ENCODE measurements around the gene ACAP2. TPM values are rescaled to one million over a fixed set of nuclear protein-coding genes. Genes with fewer than 3 reads are reported as not detected.

ACAP2 gene
- total and polyA plus RNA-seq, 12 donors, result 4.3 to 26.7 (median 15.0) TPM

DNA sequence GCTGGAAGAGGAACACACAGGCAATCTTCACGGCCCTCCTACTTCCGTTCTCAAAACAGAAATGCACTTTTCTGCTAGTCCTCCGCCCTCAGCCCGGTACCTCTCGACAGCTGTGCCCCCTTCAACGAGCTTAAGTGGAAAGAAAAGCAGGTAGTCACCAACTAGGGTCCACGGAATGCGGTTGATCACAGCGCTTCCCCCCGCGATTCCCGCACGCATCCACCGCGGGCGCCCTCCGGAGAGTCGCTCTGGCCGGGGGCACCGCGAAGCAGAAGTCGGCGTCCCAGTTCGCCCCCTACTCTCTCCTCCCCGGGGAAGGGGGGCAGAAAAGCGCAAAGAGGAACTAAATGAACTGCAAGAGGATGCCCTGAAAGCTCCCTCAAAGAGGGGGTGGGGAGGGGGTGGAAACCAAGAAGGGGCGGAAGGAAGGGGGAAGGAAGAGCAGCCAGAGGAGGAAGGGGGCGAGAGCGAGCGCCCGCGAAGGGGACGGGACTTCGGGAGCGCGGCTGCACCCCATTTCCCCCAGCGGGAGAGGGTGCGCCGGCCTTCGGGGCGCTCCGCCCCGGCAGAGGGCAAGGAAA lies 738 bp downstream of the ACAP2 start:
- H3K36me3 ChIP-seq, result no peaks in the 10 kb centered on the region
- DNase-seq (peak; percentile 44 to 45), ATAC-seq (peak in 7 of 8 donors; percentile 3 to 28 (median 11))
- H3K27ac ChIP-seq, result peak overlapping the region; percentile 86 to 99 (median 97)
- peak overlapping the region; percentile 67 to 100 (median 96) for H3K4me3 ChIP-seq
- no peaks in the 10 kb centered on the region for H3K9me3 ChIP-seq
- TF ChIP-seq, protein P1, sequence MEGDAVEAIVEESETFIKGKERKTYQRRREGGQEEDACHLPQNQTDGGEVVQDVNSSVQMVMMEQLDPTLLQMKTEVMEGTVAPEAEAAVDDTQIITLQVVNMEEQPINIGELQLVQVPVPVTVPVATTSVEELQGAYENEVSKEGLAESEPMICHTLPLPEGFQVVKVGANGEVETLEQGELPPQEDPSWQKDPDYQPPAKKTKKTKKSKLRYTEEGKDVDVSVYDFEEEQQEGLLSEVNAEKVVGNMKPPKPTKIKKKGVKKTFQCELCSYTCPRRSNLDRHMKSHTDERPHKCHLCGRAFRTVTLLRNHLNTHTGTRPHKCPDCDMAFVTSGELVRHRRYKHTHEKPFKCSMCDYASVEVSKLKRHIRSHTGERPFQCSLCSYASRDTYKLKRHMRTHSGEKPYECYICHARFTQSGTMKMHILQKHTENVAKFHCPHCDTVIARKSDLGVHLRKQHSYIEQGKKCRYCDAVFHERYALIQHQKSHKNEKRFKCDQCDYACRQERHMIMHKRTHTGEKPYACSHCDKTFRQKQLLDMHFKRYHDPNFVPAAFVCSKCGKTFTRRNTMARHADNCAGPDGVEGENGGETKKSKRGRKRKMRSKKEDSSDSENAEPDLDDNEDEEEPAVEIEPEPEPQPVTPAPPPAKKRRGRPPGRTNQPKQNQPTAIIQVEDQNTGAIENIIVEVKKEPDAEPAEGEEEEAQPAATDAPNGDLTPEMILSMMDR (IDR thresholded peaks at IDR 0.05), result no peak
- WGBS, 2 donors, result 0 to 1% methylated on average over 40 to 43 of the region's 43 CpGs
- no peaks in the 10 kb centered on the region for H3K27me3 ChIP-seq
- intact Hi-C loops (cut with DNase I), result loop anchor here in 4 of 10 donors (2.0 to 10.0 kb wide), 6 partner anchors 17 to 767 kb away; partner anchors contain the start of genes LSG1 (in 1 of the 4) and XXYLT1 (in 1 of the 4)
- H3K4me1 ChIP-seq, result peaks cover 0 to 42% (median 31%) of the 10 kb centered on the region in 9 donors

DNA sequence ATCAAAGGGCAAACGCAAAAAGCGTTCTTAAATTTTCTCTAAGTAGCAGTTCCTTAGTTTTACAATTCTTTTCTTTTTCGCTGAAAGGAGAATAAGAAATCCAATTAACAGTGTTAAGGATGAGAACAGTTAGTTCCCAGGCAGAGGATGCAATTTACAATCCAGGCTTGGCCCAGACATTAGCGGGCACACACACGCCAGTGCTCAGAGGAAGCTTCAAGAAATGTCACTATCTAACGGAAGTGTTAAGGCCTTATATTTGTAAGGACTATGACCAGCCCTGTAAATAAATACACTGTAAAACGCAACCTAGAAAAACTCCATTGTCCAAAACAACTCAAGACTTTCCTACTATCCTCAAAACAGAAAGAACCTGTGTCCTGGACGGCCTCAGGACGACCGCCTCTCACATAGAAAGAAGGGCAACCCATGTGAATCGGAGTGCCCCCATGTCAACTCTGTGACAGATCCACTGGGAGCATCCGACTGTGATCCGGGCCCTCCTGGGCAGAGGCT lies 1.3 kb downstream of the ACAP2 start:
- H3K27me3 ChIP-seq, result no peaks in the 10 kb centered on the region
- H3K4me3 ChIP-seq, result peak overlapping the region; percentile 67 to 100 (median 96)
- intact Hi-C loops (cut with DNase I), result loop anchor here in 4 of 10 donors (2.0 to 10.0 kb wide), 6 partner anchors 17 to 767 kb away; partner anchors contain the start of genes LSG1 (in 1 of the 4) and XXYLT1 (in 1 of the 4)
- peak in 1 of 8 donors; percentile 9 for ATAC-seq
- H3K9me3 ChIP-seq, result no peaks in the 10 kb centered on the region
- DNase-seq, result peak in 1 of 2 donors; percentile 32
- TF ChIP-seq, protein P1 (IDR thresholded peaks at IDR 0.05), result no peak
- H3K27ac ChIP-seq, result peak overlapping the region in 9 of 10 donors; percentile 94 to 99 (median 98)
- no peaks in the 10 kb centered on the region for H3K36me3 ChIP-seq
- WGBS, 2 donors, result 13 to 21% methylated on average over 13 of the region's 13 CpGs
- H3K4me1 ChIP-seq, result peaks cover 0 to 44% (median 31%) of the 10 kb centered on the region in 9 donors

GRCh38 chr3:195441051-195441450 lies 1.8 kb downstream of the ACAP2 start:
- Histone ChIP-seq H3K27me3 (no peaks in the 10 kb centered on the region), H3K9me3 (no peaks in the 10 kb centered on the region), H3K4me1 (peaks cover 0 to 44% (median 31%) of the 10 kb centered on the region in 9 donors), H3K36me3 (no peaks in the 10 kb centered on the region), H3K27ac (peak overlapping the region in 8 of 10 donors; percentile 94 to 99 (median 98)), H3K4me3 (peak overlapping the region in 9 of 10 donors; percentile 91 to 100 (median 96))
- ATAC-seq (no peak), DNase-seq (no peak)
- WGBS, 2 donors, result 30 to 43% methylated on average over 2 of the region's 2 CpGs
- intact Hi-C loops (cut with DNase I), result loop anchor here in 4 of 10 donors (2.0 to 10.0 kb wide), 6 partner anchors 16 to 766 kb away; partner anchors contain the start of genes LSG1 (in 1 of the 4) and XXYLT1 (in 1 of the 4)
- TF ChIP-seq, protein P1 (IDR thresholded peaks at IDR 0.05), result no peak

DNA sequence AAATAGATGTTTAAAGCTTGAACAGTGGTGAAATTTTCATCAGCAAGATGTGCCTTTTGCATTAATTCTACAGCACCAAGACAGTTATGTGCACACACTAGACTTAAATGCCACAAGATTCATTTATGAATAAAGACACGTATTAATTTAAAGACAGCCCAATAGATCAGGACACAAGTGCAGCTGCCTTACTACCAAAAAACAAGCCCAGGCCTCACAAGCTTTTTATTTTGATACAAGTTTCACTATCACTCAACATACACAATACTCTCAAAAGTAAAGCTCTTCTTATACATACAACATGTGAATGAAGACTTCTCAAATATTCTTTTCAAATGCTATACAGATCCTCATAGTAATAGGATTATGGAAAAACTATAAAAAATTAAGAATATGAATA lies 2.4 kb downstream of the ACAP2 start:
- 81 to 84% methylated on average over 1 of the region's 1 CpG for WGBS, 2 donors
- no peaks in the 10 kb centered on the region for H3K36me3 ChIP-seq
- peak overlapping the region in 1 of 10 donors; percentile 96 for H3K27ac ChIP-seq
- intact Hi-C loops (cut with DNase I), result loop anchor here in 4 of 10 donors (2.0 to 10.0 kb wide), 6 partner anchors 16 to 766 kb away; partner anchors contain the start of genes LSG1 (in 1 of the 4) and XXYLT1 (in 1 of the 4)
- peaks cover 0 to 44% (median 31%) of the 10 kb centered on the region in 9 donors for H3K4me1 ChIP-seq
- TF ChIP-seq, protein P1 (IDR thresholded peaks at IDR 0.05), result no peak
- DNase-seq (no peak), ATAC-seq (no peak)
- no peaks in the 10 kb centered on the region for H3K9me3 ChIP-seq
- H3K27me3 ChIP-seq, result no peaks in the 10 kb centered on the region
- H3K4me3 ChIP-seq, result peak overlapping the region in 1 of 10 donors; percentile 91

Measured in heart right ventricle (tissue), 16 donors.